ENCODE measurements around the gene GOLGA6L10.

GOLGA6L10 gene

DNA sequence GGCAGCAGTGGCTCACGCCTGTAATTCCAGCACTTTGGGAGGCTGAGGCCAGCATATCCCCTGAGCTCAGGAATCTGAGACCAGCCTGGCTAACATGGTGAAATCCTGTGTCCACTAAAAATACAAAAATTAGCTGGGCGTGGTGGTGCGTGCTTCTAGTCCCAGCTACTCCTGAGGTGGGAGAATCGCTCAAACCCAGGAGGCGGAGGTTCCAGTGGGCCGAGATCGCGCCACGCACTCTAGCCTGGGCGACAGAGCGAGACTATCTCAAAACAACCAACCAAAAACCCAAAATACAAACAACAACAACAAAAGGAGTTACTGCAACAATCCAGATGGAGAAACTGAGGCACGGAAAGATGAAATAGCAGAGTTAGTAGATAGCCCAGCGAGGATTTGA, 51.2 kb downstream of the GOLGA6L10 start:
- DNase-seq, result no peak

DNA sequence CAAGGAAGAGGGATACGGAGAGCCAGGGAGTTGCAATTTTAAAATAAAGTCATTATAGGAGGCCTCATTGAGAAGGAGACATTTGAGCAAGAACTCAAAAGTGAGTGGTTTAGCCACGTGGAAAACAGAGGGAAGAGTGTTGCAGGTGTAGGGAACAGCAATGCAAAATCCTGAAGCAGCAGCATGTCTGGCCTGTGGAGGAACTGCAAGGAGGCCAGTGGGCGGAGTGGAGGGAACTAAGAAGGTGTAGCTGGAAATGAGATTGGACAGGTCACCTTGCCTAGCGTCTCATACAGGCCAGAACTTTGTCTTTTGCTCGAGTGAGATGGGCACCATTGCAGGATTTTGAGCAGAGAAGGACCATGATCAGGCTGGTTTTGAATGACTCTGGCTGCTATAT, 51.7 kb downstream of the GOLGA6L10 start:
- DNase-seq, result no peak

DNA sequence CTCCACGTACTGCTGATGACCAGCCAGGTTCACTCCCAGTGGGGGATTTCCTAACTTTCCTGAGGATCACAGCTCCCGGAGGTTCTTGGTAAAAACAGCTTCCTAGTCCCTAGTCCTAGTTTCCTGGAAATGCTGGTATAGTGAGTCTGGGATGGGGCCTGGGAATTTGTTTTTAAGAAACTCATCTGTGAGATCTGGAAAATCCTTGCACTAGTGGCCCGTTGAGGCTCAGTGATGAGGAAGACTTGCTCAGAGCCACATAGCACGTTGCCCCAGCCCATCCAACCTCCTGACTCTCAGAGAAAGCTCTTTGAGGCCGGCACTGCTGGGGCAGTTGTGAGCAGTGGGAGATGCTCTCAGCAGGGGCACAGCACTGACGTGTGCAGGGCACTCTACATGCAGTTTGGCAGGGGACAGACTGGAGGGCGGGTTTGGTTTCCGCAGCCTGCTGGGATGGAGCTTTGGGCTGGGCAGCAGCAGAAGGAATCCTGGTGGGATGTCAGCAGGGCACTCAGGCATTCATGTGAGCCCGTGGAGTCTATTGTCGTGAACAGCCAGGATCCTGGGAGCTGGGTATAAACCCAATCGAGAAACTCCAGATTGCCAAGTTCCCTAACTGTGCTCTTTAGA, 55.1 kb downstream of the GOLGA6L10 start:
- DNase-seq, result no peak

DNA sequence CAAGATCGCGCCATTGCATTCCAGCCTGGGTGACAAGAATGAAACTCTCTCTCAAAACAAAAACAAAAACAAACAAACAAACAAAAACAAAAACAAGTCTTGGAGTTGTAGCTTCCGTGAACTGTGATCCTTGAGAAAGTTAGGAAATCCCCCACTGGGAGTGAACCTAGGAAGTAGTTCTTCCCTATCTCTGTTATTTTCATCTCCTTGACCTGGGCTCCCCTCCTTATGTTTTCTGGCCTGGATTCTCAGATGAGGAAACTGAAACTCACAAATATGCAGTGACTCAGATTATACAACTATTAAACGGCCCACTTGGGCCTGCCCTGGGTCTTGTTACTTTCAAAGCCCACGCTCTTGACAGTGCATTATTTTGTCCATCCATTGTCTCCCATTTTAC, 57.0 kb downstream of the GOLGA6L10 start:
- DNase-seq, result no peak

Measured in T1000 (cell line).